Measurements from ENCODE around the gene IFNGR2.
"Not testable (repeated sequence)": the region's sequence is repeated elsewhere in the genome, so short reads cannot be mapped to it uniquely, and the experiment has no call there.

Gene IFNGR2

GRCh38 chr21:33411949-33412430 is 8.8 kb downstream of the IFNGR2 start:
- Mint-ChIP-seq H3K4me3 (no peak overlapping the region), H3K27me3 (ENCODE audit: low read depth, poor library complexity) (no peaks in the 10 kb centered on the region), H3K36me3 (ENCODE audit: low read depth) (peaks cover 48% of the 10 kb centered on the region), H3K27ac (peak overlapping the region; percentile 36), H3K4me1 (peaks cover 37% of the 10 kb centered on the region), H3K9me3 (no peaks in the 10 kb centered on the region)
- no peak for DNase-seq
- no peak for TF ChIP-seq CTCF (IDR thresholded peaks at IDR 0.05)

- not testable (repeated sequence) for DNase-seq; H3K4me3 Mint-ChIP-seq; H3K9me3 Mint-ChIP-seq; H3K27me3 Mint-ChIP-seq (ENCODE audit: low read depth, poor library complexity)
- Mint-ChIP-seq H3K4me1 (peaks cover 42% of the 10 kb centered on the region), H3K36me3 (ENCODE audit: low read depth) (peaks cover 53% of the 10 kb centered on the region), H3K27ac (peak overlapping the region; percentile 36)
Observed at GRCh38 chr21:33412439-33412831, 9.2 kb downstream of the IFNGR2 start.

GRCh38 chr21:33412832-33413519 is 9.8 kb downstream of the IFNGR2 start:
- no peaks in the 10 kb centered on the region for H3K9me3 Mint-ChIP-seq
- TF ChIP-seq CTCF (IDR thresholded peaks at IDR 0.05): no peak
- no peak for DNase-seq
- peaks cover 56% of the 10 kb centered on the region for H3K36me3 Mint-ChIP-seq (ENCODE audit: low read depth)
- H3K27ac Mint-ChIP-seq: peak overlapping the region; percentile 62
- peaks cover 45% of the 10 kb centered on the region for H3K4me1 Mint-ChIP-seq
- no peak overlapping the region for H3K4me3 Mint-ChIP-seq
- no peaks in the 10 kb centered on the region for H3K27me3 Mint-ChIP-seq (ENCODE audit: low read depth, poor library complexity)

GRCh38 chr21:33414068-33414467 is 10.9 kb downstream of the IFNGR2 start:
- TF ChIP-seq CTCF (IDR thresholded peaks at IDR 0.05): no peak
- no peaks in the 10 kb centered on the region for H3K27me3 Mint-ChIP-seq (ENCODE audit: low read depth, poor library complexity)
- H3K9me3 Mint-ChIP-seq: no peaks in the 10 kb centered on the region
- no peak overlapping the region for H3K4me3 Mint-ChIP-seq
- peaks cover 45% of the 10 kb centered on the region for H3K4me1 Mint-ChIP-seq
- DNase-seq: no peak
- H3K36me3 Mint-ChIP-seq (ENCODE audit: low read depth): peaks cover 53% of the 10 kb centered on the region
- H3K27ac Mint-ChIP-seq: peak overlapping the region; percentile 36

- H3K27ac Mint-ChIP-seq: peak overlapping the region; percentile 87
Observed at GRCh38 chr21:33414926-33415325, 11.7 kb downstream of the IFNGR2 start.

GRCh38 chr21:33418691-33419090 is 15.5 kb downstream of the IFNGR2 start:
- no peak for DNase-seq
- Mint-ChIP-seq H3K27me3 (ENCODE audit: low read depth, poor library complexity) (no peaks in the 10 kb centered on the region), H3K4me3 (no peak overlapping the region), H3K9me3 (no peaks in the 10 kb centered on the region), H3K36me3 (ENCODE audit: low read depth) (peaks cover 65% of the 10 kb centered on the region), H3K4me1 (peaks cover 20% of the 10 kb centered on the region), H3K27ac (no peak overlapping the region)
- TF ChIP-seq CTCF (IDR thresholded peaks at IDR 0.05): no peak

More at GRCh38 chr21:33414926-33415325, 11.7 kb downstream of the IFNGR2 start:
- H3K27me3 Mint-ChIP-seq (ENCODE audit: low read depth, poor library complexity): no peaks in the 10 kb centered on the region
- TF ChIP-seq CTCF (IDR thresholded peaks at IDR 0.05): no peak
- DNase-seq: no peak
- H3K4me3 Mint-ChIP-seq: no peak overlapping the region
- H3K4me1 Mint-ChIP-seq: peaks cover 45% of the 10 kb centered on the region
- no peaks in the 10 kb centered on the region for H3K9me3 Mint-ChIP-seq
- peaks cover 56% of the 10 kb centered on the region for H3K36me3 Mint-ChIP-seq (ENCODE audit: low read depth)

All from nephron progenitor cell (in vitro differentiated cells).